ENCODE results near the gene CPNE5.
A peak's percentile ranks its signal among the peaks of the same experiment; 100 is the strongest.

Gene CPNE5

GRCh38 chr6:36787210-36787609 is 52.0 kb downstream of the CPNE5 start:
- DNase-seq = no peak

GRCh38 chr6:36786055-36786675 is 53.1 kb downstream of the CPNE5 start:
- peak; percentile 95 for DNase-seq

- DNase-seq = peak; percentile 44
Measured at GRCh38 chr6:36784376-36784636, 54.9 kb downstream of the CPNE5 start.

GRCh38 chr6:36783603-36784375 is 55.5 kb downstream of the CPNE5 start:
- no peak for DNase-seq

GRCh38 chr6:36781669-36782068 is 57.6 kb downstream of the CPNE5 start:
- DNase-seq = no peak

GRCh38 chr6:36780442-36781177 is 58.6 kb downstream of the CPNE5 start:
- DNase-seq = peak; percentile 83

- DNase-seq = no peak
Measured at GRCh38 chr6:36779227-36779626, 60.0 kb downstream of the CPNE5 start.

GRCh38 chr6:36777801-36778200 is 61.4 kb downstream of the CPNE5 start:
- peak; percentile 87 for DNase-seq

GRCh38 chr6:36776167-36776566 is 63.1 kb downstream of the CPNE5 start:
- DNase-seq = no peak

GRCh38 chr6:36774331-36774730 is 64.9 kb downstream of the CPNE5 start:
- peak; percentile 93 for DNase-seq

- DNase-seq = peak; percentile 50
Measured at GRCh38 chr6:36772397-36772796, 66.8 kb downstream of the CPNE5 start.

GRCh38 chr6:36771145-36771544 is 68.1 kb downstream of the CPNE5 start:
- DNase-seq = peak; percentile 26

- peak; percentile 42 for DNase-seq
Measured at GRCh38 chr6:36769676-36770499, 69.4 kb downstream of the CPNE5 start.

- peak; percentile 84 for DNase-seq
Measured at GRCh38 chr6:36769183-36769675, 70.0 kb downstream of the CPNE5 start.

- no peak for DNase-seq
Measured at GRCh38 chr6:36766399-36766945, 72.8 kb downstream of the CPNE5 start.

- peak; percentile 99 for DNase-seq
Measured at GRCh38 chr6:36765594-36766398, 73.4 kb downstream of the CPNE5 start.

- peak; percentile 51 for DNase-seq
Measured at GRCh38 chr6:36765190-36765589, 74.1 kb downstream of the CPNE5 start.

GRCh38 chr6:36762123-36762522 is 77.1 kb downstream of the CPNE5 start:
- no peak for DNase-seq

- no peak for DNase-seq
Measured at GRCh38 chr6:36760685-36761435, 78.4 kb downstream of the CPNE5 start.

GRCh38 chr6:36759148-36759759 is 80.0 kb downstream of the CPNE5 start:
- peak; percentile 82 for DNase-seq
